ENCODE measurements around the gene REELD1.

The REELD1 gene

DNA sequence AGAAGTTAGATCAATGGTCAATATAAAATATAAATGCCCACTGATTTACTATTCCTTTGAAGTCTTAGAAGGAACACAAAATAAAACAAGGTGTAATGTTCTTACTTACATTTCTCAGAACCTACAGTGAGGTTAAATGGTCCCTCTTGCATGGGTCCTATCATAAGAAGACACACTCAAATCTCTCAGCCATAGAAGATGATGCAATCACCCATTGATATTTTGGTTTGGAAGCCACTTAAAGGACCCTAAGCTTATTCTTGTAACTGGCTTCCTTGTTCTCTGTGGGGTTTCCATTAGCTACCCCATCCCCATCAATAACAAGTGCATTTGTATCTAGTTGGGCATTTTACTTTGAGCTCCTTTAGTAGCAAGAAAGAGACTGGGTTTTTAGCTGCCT lies 15.1 kb downstream of the REELD1 start:
- no peak for DNase-seq

DNA sequence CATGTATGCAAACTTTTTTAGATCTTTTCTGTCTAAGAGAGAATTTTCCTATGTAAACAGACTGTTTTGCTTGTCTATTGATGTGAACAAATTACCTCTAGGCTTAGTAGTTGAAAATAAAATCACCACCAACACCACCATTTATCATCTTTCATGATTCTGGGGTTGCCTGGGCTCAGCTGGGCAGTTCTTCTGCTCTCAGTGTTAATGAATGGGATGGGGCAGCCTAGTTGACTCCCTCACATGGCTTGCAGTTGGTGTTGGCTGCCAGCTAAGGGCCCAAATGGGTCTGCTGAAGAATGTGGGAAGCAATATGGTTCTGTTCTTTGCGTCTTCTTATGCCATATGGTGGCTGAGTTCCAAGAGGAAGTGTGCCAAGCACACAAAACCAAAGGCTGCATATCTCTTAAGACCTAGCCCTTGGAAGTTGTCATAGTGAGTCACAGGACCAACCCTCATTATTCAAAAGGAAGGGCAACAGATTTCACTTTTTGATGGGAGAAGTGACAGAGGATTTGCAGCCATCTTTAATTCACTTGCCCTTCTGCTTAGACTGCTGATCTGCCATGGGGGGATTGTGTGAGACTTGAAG lies 17.9 kb downstream of the REELD1 start:
- no peak for DNase-seq

DNA sequence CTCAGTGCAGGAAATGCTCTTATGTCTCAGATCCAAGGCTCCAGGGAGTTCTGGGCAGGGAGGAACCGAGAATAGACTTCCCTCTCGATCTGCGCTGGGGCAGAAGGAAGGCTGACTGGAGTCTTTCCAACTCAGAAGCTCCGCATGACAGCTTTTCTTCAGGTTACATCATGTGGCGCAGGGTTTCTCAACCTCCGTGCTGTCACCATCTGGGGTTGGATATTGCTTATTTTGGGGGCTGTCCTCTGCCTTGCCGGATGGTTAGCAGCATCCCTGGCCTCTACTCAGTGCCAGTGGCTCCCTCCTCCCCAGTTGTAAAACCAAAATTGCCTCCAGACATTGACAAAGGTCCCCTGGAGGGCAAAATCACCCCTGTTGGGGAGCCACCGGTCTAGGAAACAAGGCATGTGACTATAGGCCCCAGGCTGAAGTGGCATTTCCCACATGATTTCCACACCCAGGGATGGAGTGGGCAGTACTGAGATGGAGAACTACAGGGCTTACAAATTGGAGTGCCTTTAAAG lies 21.4 kb downstream of the REELD1 start:
- no peak for DNase-seq

DNA sequence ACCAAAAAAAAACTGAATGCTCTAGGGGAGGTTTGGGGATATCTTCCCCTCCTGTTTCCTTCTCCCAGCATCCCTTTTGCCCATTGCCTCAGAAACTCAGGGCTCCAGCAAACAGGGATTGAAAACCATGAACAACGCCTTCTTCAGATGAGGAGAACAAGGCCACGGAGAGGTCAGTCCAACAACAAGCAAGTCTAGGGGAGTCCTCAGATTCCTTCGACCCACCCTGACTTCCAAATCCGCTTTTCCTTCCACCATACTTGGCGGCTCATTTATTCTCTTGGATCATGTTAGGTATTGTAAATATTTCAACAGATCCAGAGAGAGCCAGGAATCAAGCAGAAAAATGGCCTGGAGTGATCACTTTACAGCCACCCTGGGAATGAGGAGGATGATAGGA lies 21.9 kb downstream of the REELD1 start:
- no peak for DNase-seq

DNA sequence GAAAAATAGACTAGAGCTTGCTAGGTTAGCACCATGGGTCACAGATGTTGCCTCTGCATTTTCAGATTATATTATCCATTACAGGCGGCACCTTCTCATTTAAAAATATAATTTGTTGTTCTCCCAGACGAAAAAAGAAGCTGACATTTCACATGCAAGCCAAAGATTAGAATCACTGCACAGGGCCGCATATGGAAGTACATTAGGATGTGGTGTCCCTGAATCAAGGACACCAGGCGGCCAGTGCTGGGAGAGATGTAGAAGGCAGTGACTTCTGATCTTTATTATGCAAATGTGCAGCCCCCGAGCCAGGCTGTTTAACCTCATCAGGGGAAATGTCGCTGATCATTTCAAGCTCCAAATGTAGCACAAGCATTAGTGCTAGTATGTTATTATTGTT lies 22.8 kb downstream of the REELD1 start:
- DNase-seq, result no peak

DNA sequence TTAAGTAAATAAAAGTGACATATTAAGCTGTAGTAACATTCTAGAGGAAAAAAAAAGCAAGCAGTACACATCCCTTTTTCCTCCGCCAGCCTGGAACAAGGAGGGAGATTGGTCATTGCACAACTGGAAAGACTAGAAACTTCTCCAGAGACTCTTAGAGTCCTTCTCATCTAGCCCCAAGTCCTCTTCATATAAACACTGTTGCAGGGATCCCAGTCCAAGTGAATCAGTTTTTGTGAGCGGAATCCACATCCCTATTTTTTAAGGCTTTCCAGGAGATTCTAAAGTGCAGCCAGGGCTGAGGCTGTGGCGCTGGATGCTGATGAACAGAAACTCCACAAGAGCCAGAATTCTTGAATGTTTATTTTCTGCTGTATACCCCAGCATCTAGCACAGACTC lies 23.8 kb downstream of the REELD1 start:
- DNase-seq, result no peak

DNA sequence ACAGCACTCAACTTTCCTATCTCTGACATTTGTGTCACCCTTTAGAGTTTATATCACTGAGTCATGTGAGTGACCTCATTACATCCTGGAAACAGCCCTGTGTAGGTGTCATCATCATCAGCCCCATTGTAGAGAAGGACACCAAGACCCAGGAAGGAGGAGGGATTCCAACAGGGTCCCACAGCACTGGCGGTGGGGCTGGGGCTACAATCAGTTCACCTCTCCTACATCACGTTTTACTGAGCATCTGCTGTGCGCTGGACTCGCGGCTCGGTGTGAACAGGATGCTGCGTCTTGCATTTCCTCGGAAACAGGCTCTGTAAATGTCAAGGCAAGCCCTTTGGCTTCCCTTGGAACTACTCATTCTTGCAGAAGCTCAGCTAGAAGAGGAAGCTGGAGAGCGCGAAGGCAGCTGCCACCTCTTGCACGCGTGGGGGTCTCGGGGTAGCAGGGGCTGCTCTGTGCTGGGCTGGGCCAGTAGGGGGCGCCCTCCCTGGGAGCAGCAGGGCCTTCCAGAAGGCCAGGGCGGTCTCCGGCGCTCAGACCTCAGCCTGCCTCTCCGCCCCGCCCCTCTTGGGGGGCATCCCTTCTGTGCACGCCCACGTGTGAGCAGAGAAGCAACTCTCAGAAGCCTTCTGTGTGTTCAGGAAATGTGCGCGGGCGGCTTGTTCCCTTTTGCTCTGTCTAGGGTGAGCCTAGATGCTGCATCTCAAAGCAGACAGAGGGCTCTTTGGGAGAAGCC lies 29.0 kb downstream of the REELD1 start:
- no peak for DNase-seq

DNA sequence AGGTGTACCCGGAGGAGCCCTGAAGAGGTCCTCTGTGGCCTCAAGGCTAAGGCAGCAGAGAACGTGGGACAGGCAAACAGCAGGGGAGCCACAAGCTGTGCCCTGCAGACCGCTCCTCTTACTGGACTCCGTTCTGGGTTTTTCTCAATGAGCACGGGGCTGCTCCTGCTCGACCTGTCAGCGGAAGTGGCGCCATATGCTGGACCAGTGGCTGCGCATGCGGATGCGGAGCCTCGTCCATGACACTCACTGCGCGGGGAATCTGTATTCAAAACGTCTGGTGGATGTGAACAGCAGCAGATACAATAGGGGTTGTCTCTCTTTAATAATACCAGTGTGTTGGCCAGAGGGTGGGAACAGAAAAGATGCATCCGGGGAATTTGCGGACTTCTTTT lies 29.5 kb downstream of the REELD1 start:
- no peak for DNase-seq

DNA sequence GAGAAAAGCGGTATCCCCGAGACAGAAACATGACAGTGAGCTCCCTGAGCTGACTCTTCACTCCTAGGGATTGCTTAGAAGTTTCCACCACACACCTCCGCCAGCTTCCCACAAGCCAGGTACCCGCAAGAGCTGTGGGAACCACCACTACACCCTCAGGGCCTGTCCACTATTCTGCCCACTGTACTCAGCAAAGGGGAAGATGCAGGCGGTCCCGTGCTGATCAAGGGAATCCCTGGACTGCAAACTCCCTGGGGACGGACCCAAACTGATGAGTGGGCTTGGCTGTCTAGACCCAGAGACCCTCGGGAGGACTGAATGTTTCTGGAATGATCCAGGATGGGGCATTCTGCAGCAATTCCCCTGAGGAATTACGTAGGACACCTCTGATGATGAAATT lies 30.2 kb downstream of the REELD1 start:
- DNase-seq, result no peak

DNA sequence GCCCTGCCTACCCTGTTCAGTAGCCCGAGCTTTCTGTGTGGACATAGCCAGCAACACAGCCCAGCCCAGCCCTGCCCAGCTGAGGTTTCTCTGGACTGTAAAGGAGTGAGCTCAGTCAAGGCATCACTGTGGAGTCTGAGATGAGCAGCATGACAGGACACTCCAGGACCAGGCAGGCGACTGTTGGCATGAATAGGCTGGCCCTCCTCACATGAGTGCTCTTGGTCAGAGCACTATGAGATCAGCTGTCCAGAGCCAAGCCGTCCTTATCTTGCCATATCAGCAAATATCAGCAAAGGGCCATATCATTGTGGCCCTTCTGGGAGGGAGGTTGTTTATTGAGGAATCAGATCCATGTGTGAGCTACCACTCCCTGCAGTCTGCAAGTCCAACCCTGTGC lies 30.9 kb downstream of the REELD1 start:
- DNase-seq, result no peak

DNA sequence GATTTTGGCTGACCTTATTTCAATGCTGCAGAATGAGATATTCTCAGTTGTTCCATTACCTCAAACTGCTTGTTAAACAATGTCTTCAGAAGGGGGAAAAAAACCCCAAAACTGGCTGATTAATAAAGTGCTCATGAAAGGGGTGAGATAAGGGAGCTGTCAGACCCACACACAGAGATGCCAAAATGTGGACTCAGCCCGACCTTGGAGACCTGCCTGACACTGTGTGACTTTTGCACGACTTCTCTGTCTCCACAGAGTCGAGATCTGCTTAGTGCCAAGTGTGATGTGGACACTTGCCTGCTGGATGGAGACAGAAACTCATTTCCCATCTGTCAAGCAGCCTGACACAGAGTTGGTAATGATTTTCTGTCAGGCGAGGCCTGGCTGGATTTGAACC lies 31.5 kb downstream of the REELD1 start:
- no peak for DNase-seq

DNA sequence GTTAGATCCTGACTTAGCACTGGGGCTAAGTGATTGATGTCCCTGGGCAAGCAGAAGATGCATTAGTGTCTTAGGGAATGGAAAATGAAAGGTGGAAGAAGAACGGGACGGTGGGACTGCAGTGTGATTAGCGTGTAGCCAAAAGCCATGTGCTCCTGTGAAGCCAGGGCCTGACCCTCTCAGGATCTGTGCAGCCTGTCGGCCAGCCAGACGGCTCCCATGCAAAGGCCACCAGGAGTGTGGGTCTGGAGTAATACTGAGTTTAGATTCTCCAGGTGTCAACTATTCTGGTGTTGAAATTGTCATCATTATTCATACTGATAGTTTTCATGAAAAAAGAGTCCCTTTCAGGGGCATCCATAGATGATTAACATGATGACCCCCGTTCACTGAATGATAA lies 32.0 kb downstream of the REELD1 start:
- DNase-seq, result no peak

DNA sequence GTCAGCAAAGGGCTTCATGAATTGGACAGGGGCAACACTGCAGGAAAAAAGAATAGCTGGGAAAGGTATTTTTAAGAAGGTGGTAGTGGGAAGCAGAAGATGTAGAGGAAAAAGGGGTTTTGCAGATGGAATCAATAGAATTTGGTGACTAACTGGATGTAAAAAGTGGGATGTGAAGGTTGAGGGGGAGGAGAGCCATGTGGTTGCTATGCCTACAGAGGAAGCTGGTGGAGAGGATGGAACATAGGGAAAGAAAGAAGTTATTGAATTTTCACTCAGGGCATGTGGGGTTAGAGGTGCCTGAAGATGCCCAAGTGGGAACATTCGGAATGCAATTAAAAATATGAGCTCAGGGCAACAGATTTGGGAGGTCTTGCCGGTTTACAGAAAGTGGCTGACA lies 33.0 kb downstream of the REELD1 start:
- DNase-seq, result no peak

DNA sequence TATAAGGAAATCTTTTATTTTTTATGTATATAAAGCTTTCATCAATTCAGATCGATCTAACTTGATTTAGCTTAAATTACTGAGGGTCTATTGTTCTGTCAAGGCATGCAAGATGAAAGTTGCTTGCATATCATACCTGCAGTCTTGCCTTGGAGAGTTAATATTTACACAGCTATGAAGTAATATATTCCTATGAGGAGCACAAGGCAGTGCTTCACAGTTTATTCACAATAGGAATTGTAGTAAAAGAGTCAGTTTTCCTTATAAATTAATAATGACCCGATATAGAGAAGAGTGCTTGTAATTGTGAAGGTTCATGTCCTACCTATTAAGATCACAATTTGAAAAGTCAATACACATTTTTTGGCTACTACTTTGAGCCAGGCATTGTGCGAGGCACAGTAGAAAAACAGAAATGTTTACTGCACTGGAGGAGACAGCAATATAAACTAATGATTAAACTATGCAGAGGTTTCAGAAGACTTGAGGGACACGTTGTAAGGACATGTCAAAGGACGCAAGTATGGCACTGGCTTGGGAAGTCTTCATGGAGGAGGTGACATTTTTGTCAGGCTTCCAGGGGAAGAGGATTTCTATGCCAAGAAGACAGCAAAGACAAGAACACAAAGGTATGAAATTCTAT lies 38.8 kb downstream of the REELD1 start:
- DNase-seq, result no peak

DNA sequence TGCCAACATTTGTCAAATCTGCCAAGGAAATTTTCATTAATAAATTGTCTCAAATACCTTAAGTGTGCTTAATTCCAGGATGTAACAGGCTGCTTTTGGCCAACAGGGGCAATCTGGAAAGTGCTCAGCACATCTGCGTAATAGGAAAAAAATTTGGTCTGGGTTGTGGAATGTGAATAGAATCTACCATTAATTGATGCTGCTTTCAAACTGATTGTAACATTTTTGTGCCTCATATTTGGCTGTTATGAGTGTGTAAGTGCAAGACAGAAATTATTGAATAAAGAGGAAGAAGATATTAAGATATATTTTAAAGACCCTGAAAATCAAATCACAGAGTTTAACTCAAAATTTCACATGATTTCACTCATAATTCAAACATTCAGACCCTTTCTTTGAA lies 41.1 kb downstream of the REELD1 start:
- no peak for DNase-seq

DNA sequence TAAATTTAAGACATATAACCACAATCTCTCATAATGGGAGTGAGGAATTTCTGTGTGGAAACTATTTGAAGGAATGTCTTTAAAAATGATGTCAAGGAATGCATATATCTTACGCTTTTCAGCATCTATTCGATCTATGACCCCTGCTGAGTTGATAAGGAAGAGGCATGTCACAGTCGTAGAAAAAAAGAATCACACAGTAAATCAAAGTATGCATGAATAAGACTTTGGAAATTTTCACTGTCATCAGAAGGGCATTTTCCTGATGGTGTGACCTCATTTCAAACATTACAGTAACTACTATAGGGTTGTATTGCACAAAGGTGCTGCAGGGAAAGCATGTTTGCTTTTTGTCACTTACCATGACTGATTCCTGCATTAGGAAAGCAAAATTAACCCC lies 41.5 kb downstream of the REELD1 start:
- DNase-seq, result no peak

DNA sequence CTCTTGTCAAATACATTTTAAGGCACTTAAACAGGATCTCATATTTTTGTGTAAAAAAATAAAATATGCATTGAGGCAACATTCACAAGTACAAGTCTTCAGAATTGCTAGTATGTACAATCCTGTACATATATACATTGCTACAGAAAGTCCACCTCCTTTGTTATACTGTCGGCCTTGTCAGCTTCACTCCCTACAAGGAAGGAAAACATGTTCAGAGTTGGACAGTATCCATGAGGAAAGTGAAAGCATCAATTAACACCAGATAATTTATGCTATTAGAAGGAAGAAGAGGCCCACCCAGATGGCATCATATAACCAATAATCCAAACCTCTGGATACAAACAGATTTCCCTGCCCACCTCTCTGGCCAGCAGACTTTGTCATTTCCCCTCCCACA lies 42.0 kb downstream of the REELD1 start:
- DNase-seq, result no peak

DNA sequence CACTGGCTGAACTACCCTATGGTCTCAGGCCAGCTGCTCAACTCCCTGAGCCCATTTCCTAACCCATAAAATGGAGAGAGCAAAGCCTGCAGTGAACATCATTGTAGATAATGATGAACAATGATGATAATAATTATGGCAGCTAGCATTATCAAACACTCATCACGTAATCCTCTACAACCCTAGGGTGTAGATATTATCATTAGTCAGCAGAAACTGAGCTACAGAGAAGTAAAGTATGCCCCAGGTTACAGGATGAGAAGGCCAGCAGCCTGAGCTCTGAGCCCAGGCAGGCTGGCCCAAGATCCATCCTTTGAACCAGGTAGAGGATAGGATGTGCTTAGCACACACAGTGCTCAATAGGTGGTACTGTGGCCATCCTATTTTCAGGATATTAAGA lies 43.2 kb downstream of the REELD1 start:
- no peak for DNase-seq

DNA sequence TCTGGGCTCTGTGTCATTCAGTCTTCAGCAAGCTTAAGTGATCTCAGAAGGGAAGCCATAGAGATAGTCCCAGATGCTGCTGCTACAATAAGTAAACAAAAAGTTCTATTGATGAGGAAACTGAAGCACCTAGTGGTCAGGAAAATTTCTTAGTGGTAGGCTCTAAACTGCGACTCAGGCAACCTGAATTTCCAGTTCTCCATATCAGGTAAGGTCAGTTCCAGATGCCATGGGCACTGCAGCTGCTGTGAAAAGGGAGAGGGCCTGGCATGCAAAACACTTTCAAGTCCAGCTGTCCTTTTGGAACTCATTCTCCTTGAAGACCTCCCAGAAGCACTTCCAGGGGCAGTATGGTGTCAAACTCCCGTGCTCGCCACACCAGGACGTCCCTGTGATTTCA lies 46.2 kb downstream of the REELD1 start:
- DNase-seq, result peak; percentile 7

DNA sequence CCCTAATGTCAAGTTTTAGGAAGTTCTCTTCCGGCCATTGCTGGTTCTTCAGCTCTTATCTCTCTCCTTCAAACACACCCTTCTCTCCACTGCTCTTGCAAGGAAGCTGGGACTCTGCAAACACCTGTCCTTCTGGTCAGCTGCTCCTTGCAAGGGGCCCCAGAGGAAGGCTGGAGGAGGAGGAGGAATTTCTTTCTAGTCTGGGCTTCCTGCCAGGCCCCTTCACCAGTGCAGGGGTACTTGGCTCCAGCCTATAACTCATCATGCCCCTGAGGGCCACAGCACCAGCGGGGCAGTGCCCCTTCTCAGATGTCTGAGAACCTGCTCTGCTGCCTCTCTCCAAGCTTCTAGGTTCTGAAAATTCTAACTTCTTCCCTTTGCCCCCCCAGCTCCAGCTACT lies 46.7 kb downstream of the REELD1 start:
- DNase-seq, result no peak

DNA sequence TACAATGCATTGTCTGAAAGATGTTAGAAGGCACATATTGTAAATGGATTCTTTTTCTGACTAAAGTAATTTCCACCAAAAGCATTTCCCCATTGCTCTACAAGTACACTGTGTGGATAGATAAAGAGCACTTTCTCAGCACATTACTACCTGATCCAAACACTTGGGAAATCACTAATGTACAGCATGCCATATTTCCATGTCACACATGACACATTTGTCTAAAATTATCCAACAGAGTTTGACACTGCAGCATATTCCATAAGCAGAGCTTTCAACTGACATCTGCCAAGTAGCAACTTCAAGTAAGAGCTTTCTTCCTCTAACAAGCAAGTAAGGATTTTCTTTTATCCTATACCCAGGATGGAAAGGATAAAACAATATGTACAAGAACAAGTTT lies 49.5 kb downstream of the REELD1 start:
- DNase-seq, result no peak

DNA sequence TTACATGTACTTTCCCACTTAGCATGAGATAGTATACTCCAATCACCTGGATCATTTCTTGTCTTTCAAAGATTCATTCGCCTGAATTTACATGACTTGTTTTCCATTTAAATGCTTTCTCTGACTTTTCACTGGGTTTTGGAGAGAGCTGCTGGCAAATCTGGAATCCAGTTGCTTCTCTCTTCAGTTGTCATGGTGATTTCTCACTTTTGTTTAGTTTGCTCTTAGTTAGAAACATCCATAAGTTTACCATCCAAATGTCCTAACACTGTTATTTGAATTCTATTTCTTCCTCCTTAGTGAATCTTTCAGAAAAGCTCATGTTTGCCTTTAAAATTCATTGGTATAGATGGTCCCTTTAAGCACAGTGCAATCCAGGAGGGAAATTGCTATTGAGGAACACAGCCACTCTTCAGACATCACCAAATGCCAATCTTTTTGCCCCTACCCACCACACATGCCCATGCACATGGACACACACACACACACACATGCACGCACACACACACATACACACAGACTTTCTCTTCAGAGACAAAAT lies 51.7 kb downstream of the REELD1 start:
- no peak for DNase-seq

DNA sequence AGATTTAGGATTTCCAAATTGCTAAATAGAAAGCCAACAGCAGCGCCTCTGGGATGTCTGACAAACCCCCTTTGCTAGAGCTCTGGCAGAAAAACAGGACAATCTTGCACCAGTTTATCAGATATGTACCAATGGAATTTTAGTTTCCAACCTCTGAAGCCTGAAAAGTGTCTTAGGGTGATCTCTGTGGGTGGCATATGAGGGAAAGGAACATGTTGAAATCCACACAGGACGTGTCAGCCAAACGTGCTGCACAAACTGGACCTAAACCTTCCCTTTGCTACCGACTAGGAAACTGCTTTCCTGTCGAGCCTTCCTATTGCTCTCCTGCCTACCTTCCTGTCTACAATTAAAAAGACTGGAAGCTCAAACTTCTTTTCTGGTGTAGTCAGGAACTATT lies 53.5 kb downstream of the REELD1 start:
- no peak for DNase-seq

DNA sequence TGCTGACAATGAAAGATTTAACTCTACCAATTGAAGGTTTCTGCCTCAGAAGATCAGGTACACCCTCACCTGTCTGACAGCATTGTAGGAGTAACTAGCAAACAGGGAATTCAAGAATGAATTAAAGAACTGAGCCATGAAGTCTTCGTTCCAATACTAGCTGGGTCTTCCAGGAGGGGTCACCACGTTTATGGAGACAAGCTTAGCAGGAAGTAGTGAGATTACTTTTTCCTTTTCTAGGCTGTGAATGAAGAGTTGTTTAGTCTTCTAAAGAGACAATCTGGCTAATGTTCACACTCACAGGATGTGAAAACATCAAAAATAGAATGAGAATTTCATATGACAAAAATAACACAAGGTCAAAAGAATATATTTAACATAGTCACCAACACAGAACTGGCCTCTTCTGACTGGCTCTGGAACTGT lies 54.9 kb downstream of the REELD1 start:
- DNase-seq, result no peak

Measured in NCI-H510A (cell line).